ENCODE data around the gene SCARB1.

Gene SCARB1

GRCh38 chr12:124844411-124845397, 19.0 kb downstream of the SCARB1 start:
- no peak for DNase-seq (ENCODE audit: low spot score)
- FAIRE-seq, result no peak

- FAIRE-seq (no peak), DNase-seq (ENCODE audit: low spot score) (no peak)
Measured at GRCh38 chr12:124842800-124843510, 20.7 kb downstream of the SCARB1 start.

DNA sequence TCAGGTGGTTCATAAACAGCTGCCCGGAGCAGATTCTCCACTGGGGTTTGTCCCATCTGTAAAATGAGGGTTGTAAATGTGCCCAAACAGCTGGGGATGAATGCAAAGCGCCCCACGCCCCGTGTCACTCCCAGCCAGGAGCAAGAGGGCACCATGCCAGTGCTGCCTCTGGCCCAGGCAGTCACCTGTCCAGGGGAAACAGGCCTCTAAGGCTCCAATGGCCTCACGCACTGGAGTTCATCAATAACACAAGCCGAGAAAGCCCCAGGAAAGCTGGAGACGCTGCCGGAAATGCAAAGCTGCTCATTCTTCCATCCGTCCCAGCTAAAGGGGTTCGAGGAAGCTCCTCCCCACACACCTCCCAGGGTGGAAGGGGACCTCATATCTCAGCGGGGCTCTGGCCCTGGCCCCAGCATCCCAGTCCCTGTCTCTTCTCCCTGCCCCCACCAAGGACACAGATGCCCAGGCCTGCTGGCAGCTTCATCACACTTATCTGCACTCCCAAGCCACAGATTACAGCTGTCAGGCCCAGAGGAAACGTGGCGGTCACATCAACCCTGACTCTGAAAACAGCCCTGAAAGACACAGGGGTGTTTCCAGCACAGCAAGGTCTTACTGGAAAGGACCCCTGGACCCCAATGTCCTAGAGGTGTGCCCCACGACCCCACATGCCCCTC, 21.5 kb downstream of the SCARB1 start:
- FAIRE-seq, result no peak

GRCh38 chr12:124841558-124841945, 22.1 kb downstream of the SCARB1 start:
- DNase-seq (ENCODE audit: low spot score) (no peak), FAIRE-seq (no peak)

More for the DNA sequence above, 21.5 kb downstream of the SCARB1 start:
- DNase-seq (ENCODE audit: low spot score), result no peak

DNA sequence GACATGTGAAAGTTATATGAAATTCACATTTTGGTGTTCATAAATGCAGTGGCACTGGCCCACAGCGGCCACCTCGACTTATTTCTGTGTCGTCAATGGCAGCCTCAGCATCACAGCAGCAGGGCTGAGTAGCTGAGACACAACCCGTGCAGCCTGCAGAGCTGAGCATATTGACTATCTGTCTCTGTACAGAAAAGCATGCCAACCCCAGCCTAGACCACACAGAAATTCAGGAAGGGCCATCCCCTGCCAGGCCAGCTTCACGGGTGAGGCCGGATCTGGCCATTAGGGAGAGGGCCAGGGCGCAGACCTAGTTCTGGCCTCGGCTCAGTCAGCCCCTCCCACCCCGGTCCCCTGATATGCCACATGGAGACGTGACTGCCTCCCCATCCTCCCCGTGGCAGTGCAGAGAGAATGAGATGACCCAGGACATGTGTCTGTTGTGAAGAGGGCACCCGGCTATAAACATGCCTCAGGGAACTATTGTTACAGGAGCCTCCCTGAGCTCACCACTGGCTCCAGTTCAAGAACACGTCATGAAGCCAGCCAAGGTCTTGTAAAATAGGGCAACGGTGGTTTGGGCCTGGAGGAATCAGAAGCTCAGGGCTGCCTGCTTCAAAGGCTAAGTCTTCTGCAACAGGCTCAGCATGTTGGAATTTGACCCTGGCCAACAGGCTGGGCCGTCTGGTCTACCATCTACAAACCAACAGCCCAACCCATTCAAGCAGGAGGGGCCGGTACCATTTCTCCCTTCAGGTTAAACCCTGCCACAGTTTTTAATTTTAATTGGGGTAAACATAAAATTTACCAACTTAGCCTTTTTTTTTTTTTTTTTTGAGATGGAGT, 25.5 kb downstream of the SCARB1 start:
- DNase-seq (ENCODE audit: low spot score), result peak; percentile 92
- FAIRE-seq, result no peak

GRCh38 chr12:124837249-124837897, 26.3 kb downstream of the SCARB1 start:
- FAIRE-seq (no peak), DNase-seq (ENCODE audit: low spot score) (no peak)

DNA sequence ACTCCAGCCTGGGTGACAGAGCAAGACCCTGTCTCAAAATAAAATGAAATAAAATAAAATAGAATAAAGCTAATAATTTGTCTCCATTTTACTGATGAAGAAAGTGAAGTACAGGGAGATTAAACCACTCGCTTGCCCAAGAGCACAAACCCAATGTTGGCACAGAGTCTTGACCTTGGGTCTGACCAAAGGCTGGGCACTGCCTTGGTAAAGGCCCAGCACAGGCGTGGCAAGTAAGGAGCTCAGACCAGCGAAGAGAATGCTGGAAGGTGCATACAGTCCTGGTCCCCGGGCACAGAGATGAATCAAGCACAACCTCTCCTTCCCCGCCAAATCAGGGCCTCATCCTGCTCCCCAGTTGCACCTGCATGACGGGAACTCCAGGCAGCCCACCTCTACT, 26.9 kb downstream of the SCARB1 start:
- DNase-seq (ENCODE audit: low spot score), result no peak
- FAIRE-seq, result no peak

- FAIRE-seq (no peak), DNase-seq (ENCODE audit: low spot score) (no peak)
Measured at GRCh38 chr12:124835656-124836410, 27.8 kb downstream of the SCARB1 start.

DNA sequence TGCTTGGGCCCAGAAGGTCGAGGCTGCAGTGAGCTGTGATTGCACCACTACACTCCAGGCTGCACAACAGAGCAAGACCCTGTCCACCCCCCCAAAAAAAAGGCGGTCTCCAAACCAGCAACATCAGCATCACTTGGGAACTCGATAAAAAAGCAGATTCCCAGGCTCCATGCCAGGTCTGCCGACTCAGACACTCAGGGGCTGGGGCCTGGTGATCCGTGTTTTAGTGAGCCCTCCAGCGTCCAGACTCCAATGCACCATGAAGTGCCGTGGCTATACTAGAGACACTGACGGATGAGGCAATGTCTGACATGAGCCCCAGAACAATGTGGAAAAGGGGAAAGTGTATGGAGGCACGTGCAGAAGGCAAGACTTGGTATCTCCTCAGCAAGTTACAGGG, 28.8 kb downstream of the SCARB1 start:
- DNase-seq (ENCODE audit: low spot score) (no peak), FAIRE-seq (no peak)

- FAIRE-seq (no peak), DNase-seq (ENCODE audit: low spot score) (no peak)
Measured at GRCh38 chr12:124833693-124834122, 30.0 kb downstream of the SCARB1 start.

- DNase-seq (ENCODE audit: low spot score) (no peak), FAIRE-seq (no peak)
Measured at GRCh38 chr12:124832856-124833255, 30.8 kb downstream of the SCARB1 start.

- DNase-seq (ENCODE audit: low spot score) (no peak), FAIRE-seq (no peak)
Measured at GRCh38 chr12:124831590-124831989, 32.1 kb downstream of the SCARB1 start.

- DNase-seq (ENCODE audit: low spot score) (no peak), FAIRE-seq (no peak)
Measured at GRCh38 chr12:124830306-124830705, 33.4 kb downstream of the SCARB1 start.

- DNase-seq (ENCODE audit: low spot score) (no peak), FAIRE-seq (no peak)
Measured at GRCh38 chr12:124829708-124830304, 33.9 kb downstream of the SCARB1 start.

DNA sequence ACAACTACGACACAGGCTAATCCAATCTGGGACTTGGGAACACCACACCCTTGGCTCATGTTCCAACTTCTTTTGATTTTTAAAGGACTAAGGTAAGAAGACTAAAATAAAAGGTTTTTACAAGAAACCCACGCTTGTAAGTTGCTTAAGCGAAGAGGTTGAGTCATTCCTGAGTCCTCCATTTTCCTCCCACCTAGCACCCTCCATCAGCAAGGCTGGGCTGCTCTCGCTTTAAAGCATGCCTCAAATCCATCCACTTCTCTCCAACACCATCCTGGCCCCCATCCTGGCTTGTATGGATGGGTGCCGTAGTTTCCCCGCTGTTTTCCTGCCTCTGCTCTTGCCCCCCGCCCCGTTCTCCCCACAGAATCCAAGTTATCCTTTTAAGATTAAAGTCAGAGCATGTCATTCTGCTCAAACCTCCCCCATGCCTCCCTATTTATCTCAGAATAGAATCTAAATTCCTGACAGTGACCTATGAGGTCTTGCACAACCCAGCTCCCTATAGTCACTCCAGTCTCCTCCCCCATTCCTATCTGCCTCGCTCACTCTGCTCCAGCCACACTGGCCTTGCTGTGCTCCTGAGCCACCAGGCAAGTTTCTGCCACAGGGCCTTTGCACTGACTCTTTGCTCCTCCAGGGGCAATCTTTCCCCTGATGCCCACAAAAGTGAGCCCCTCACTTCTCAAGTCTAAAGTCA, 34.5 kb downstream of the SCARB1 start:
- DNase-seq (ENCODE audit: low spot score) (peak; percentile 66), FAIRE-seq (no peak)

GRCh38 chr12:124828264-124829007, 35.2 kb downstream of the SCARB1 start:
- no peak for FAIRE-seq
- peak; percentile 47 for DNase-seq (ENCODE audit: low spot score)

- FAIRE-seq (no peak), DNase-seq (ENCODE audit: low spot score) (no peak)
Measured at GRCh38 chr12:124827588-124828184, 36.0 kb downstream of the SCARB1 start.

Data from urothelium cell line (cell line).